ENCODE data around the gene CST3. TPM values are rescaled to one million over a fixed set of nuclear protein-coding genes. Genes with fewer than 3 reads are reported as not detected.
A peak's percentile ranks its signal among the peaks of the same experiment; 100 is the strongest.

Gene CST3
- total and polyA plus RNA-seq, 9 donors = 70.0 to 145 (median 114) TPM

DNA sequence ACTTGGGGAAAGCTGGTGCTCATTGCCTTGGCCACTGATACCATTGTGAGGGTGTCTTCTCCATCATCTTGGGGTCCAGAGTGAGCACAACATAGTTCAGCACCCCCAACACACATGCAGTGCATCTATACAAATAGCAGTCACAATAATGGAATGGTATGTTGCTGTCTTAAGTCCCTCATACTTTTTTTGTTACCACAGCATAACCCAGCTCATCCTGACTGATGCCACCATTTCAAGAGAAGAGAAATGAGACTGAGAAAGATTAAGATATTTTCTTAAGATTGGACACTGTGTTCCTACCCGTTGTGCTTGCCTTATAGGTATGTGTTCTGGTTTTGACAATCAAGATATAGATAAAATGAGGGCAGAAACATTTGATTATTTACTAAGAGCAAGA lies 35.5 kb upstream of the CST3 start:
- WGBS (ENCODE audit: insufficient coverage) = 71% methylated on average over 1 of the region's 1 CpG
- H3K27ac ChIP-seq (ENCODE audit: low read length) = no peak overlapping the region
- no peak overlapping the region for H3K4me3 ChIP-seq (ENCODE audit: low read length)
- H3K36me3 ChIP-seq (ENCODE audit: control insufficient read depth, insufficient read depth, low read length) = no peaks in the 10 kb centered on the region
- no peaks in the 10 kb centered on the region for H3K4me1 ChIP-seq (ENCODE audit: control insufficient read depth, insufficient read depth, low read length)
- DNase-seq = no peak
- no peaks in the 10 kb centered on the region for H3K27me3 ChIP-seq (ENCODE audit: control insufficient read depth, insufficient read depth, low read length)
- H3K9me3 ChIP-seq (replicated peaks; ENCODE audit: control insufficient read depth, low read depth, low read length) = no peaks in the 10 kb centered on the region

- DNase-seq = no peak
- no peaks in the 10 kb centered on the region for H3K27me3 ChIP-seq (ENCODE audit: control insufficient read depth, insufficient read depth, low read length)
- H3K27ac ChIP-seq (ENCODE audit: low read length) = no peak overlapping the region
- WGBS (ENCODE audit: insufficient coverage) = no CpG with 5 or more reads among the region's 1 CpG
- H3K4me3 ChIP-seq (ENCODE audit: low read length) = no peak overlapping the region
- no peaks in the 10 kb centered on the region for H3K9me3 ChIP-seq (replicated peaks; ENCODE audit: control insufficient read depth, low read depth, low read length)
- H3K36me3 ChIP-seq (ENCODE audit: control insufficient read depth, insufficient read depth, low read length) = no peaks in the 10 kb centered on the region
- no peaks in the 10 kb centered on the region for H3K4me1 ChIP-seq (ENCODE audit: control insufficient read depth, insufficient read depth, low read length)
Observed at GRCh38 chr20:23672158-23672557, 34.4 kb upstream of the CST3 start.

DNA sequence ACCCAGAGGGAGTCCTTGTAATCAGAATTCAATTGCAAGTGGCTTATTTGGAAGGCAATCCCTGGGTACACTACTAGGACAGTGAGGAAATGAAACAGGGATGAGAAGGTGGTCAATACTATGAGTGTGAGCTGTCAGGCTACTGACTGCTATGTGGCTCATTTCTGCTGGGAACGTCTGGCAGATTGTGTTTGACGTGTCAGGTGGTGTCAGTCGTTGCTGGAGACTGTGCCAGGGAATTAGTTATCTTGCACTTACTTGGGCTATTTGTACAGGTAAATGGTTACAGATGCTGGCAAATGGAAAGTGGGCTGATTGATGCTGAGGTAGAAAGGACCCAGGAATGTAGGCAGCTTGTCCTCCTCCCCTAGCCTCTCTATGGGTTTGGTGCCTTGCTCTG lies 33.7 kb upstream of the CST3 start:
- Histone ChIP-seq H3K4me3 (ENCODE audit: low read length) (no peak overlapping the region), H3K9me3 (replicated peaks; ENCODE audit: control insufficient read depth, low read depth, low read length) (no peaks in the 10 kb centered on the region), H3K4me1 (ENCODE audit: control insufficient read depth, insufficient read depth, low read length) (peaks cover under 1% of the 10 kb centered on the region), H3K27ac (ENCODE audit: low read length) (no peak overlapping the region), H3K27me3 (ENCODE audit: control insufficient read depth, insufficient read depth, low read length) (no peaks in the 10 kb centered on the region), H3K36me3 (ENCODE audit: control insufficient read depth, insufficient read depth, low read length) (no peaks in the 10 kb centered on the region)
- whole genome bisulfite sequencing (ENCODE audit: insufficient coverage) = 44% methylated on average over 3 of the region's 3 CpGs
- no peak for DNase-seq

DNA sequence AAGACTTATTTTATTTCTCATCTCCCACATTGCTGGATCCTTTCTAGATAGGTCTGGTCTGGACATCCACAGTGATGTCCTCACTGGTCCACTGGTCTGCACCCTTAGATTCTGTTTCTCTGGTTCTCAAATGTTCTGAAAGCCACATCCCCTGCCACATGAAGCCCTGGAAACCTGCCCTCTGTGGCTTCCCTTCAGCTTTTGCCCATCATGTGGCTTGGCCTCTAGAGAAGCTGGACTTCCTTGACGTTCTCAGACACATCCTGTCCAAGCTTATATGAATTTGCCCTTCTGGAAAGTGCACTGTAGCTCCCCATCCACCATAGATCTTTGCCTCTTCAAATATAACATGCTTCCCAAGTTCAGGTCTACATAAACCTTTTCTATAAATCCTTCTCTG lies 32.6 kb upstream of the CST3 start:
- no peak for DNase-seq
- Histone ChIP-seq H3K4me3 (ENCODE audit: low read length) (no peak overlapping the region), H3K27ac (ENCODE audit: low read length) (no peak overlapping the region), H3K27me3 (ENCODE audit: control insufficient read depth, insufficient read depth, low read length) (no peaks in the 10 kb centered on the region), H3K9me3 (replicated peaks; ENCODE audit: control insufficient read depth, low read depth, low read length) (no peaks in the 10 kb centered on the region), H3K4me1 (ENCODE audit: control insufficient read depth, insufficient read depth, low read length) (peaks cover 4% of the 10 kb centered on the region), H3K36me3 (ENCODE audit: control insufficient read depth, insufficient read depth, low read length) (no peaks in the 10 kb centered on the region)
- 40% methylated on average over 1 of the region's 1 CpG for WGBS (ENCODE audit: insufficient coverage)

DNA sequence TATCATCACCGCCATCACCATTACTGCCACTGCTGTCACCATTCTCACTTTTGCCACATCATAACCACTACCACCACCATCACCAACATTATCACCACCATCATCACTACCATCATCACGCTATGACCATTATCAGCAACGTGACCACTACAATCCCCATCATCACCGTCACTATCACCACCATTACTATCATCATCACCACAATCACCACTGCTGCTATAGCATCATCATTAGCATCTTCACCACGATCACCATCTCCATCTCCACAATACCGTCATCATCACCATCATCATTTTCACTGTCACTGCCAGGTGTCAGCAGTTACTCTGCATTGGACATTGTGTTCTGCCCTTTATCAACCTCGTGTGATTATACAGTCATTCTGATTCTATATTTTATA lies 32.1 kb upstream of the CST3 start:
- no peak for DNase-seq
- H3K27ac ChIP-seq (ENCODE audit: low read length) = no peak overlapping the region
- H3K9me3 ChIP-seq (replicated peaks; ENCODE audit: control insufficient read depth, low read depth, low read length) = no peaks in the 10 kb centered on the region
- no peaks in the 10 kb centered on the region for H3K36me3 ChIP-seq (ENCODE audit: control insufficient read depth, insufficient read depth, low read length)
- peaks cover 4% of the 10 kb centered on the region for H3K4me1 ChIP-seq (ENCODE audit: control insufficient read depth, insufficient read depth, low read length)
- 90% methylated on average over 6 of the region's 7 CpGs for WGBS (ENCODE audit: insufficient coverage)
- no peak overlapping the region for H3K4me3 ChIP-seq (ENCODE audit: low read length)
- no peaks in the 10 kb centered on the region for H3K27me3 ChIP-seq (ENCODE audit: control insufficient read depth, insufficient read depth, low read length)

DNA sequence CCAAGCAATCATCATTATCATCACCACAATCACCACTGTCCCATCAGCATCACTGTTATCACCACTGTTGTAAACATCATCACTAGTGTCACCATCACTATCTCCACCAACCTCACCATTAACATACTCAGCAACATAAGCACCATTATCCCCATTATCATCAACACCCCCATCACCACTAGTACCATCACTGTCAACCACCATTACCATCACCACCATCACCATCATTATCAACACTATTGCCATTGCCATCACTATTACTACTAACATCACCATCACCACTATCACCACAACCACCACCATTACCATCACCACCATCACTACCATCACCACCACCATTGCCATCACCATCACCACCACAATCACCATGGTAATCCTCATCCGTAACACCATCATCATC lies 31.6 kb upstream of the CST3 start:
- no peak for DNase-seq
- Histone ChIP-seq H3K27me3 (ENCODE audit: control insufficient read depth, insufficient read depth, low read length) (no peaks in the 10 kb centered on the region), H3K36me3 (ENCODE audit: control insufficient read depth, insufficient read depth, low read length) (no peaks in the 10 kb centered on the region), H3K27ac (ENCODE audit: low read length) (no peak overlapping the region), H3K9me3 (replicated peaks; ENCODE audit: control insufficient read depth, low read depth, low read length) (no peaks in the 10 kb centered on the region), H3K4me3 (ENCODE audit: low read length) (no peak overlapping the region), H3K4me1 (ENCODE audit: control insufficient read depth, insufficient read depth, low read length) (peaks cover 4% of the 10 kb centered on the region)
- WGBS (ENCODE audit: insufficient coverage) = 69% methylated on average over 1 of the region's 1 CpG

GRCh38 chr20:23668477-23668951 lies 30.8 kb upstream of the CST3 start:
- Histone ChIP-seq H3K27ac (ENCODE audit: low read length) (no peak overlapping the region), H3K4me1 (ENCODE audit: control insufficient read depth, insufficient read depth, low read length) (peaks cover 4% of the 10 kb centered on the region), H3K4me3 (ENCODE audit: low read length) (no peak overlapping the region), H3K9me3 (replicated peaks; ENCODE audit: control insufficient read depth, low read depth, low read length) (no peaks in the 10 kb centered on the region), H3K27me3 (ENCODE audit: control insufficient read depth, insufficient read depth, low read length) (no peaks in the 10 kb centered on the region), H3K36me3 (ENCODE audit: control insufficient read depth, insufficient read depth, low read length) (no peaks in the 10 kb centered on the region)
- 20% methylated on average over 1 of the region's 4 CpGs for WGBS (ENCODE audit: insufficient coverage)
- peak; percentile 33 for DNase-seq

DNA sequence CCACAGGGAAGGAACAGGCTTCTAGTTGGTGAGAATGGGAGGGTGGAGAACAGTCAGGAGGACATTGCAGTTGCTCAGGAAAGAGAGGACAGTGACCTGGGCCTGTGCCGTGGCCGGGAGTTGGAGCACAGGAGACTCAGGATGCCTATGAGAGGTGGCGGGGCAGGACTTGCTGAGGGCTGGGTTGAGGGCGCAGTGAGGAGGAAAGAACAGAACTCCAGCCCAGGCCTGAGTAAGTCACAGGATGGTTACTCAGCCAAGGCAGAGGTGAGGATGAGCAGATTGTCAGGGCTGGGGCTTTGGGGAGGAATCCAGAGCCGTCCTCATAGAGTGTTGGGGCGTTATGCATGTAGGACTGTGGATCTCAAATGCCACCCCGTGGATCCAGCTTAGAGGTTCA lies 29.9 kb upstream of the CST3 start:
- 78% methylated on average over 7 of the region's 7 CpGs for WGBS (ENCODE audit: insufficient coverage)
- H3K4me3 ChIP-seq (ENCODE audit: low read length) = no peak overlapping the region
- no peak overlapping the region for H3K27ac ChIP-seq (ENCODE audit: low read length)

DNA sequence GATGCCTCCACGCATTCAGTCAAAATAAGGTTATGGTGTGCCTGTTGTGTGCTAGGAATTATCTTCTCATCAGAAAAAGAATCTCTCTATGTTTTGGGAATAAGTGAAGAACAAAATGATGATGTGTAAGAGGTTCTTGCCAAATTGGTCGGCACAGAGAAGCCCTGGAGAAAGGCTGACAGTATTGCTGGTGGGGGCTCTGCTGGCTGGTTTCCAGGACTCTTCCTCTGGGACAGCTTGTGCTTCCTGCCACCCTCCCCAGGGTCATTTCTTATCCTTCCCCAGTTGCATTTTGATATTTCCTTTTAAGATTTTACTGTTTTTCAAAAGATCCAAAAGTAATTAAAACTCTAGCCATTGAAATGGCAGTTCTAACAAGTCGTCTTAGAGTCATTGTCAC lies 28.9 kb upstream of the CST3 start:
- Histone ChIP-seq H3K9me3 (replicated peaks; ENCODE audit: control insufficient read depth, low read depth, low read length) (no peaks in the 10 kb centered on the region), H3K27ac (ENCODE audit: low read length) (no peak overlapping the region), H3K4me3 (ENCODE audit: low read length) (no peak overlapping the region), H3K36me3 (ENCODE audit: control insufficient read depth, insufficient read depth, low read length) (no peaks in the 10 kb centered on the region), H3K4me1 (ENCODE audit: control insufficient read depth, insufficient read depth, low read length) (peaks cover 4% of the 10 kb centered on the region), H3K27me3 (ENCODE audit: control insufficient read depth, insufficient read depth, low read length) (no peaks in the 10 kb centered on the region)
- DNase-seq = peak; percentile 27
- WGBS (ENCODE audit: insufficient coverage) = 20% methylated on average over 1 of the region's 3 CpGs

More for the DNA sequence above, 29.9 kb upstream of the CST3 start:
- no peak for DNase-seq
- Histone ChIP-seq H3K4me1 (ENCODE audit: control insufficient read depth, insufficient read depth, low read length) (peaks cover 4% of the 10 kb centered on the region), H3K36me3 (ENCODE audit: control insufficient read depth, insufficient read depth, low read length) (no peaks in the 10 kb centered on the region), H3K27me3 (ENCODE audit: control insufficient read depth, insufficient read depth, low read length) (no peaks in the 10 kb centered on the region), H3K9me3 (replicated peaks; ENCODE audit: control insufficient read depth, low read depth, low read length) (no peaks in the 10 kb centered on the region)

DNA sequence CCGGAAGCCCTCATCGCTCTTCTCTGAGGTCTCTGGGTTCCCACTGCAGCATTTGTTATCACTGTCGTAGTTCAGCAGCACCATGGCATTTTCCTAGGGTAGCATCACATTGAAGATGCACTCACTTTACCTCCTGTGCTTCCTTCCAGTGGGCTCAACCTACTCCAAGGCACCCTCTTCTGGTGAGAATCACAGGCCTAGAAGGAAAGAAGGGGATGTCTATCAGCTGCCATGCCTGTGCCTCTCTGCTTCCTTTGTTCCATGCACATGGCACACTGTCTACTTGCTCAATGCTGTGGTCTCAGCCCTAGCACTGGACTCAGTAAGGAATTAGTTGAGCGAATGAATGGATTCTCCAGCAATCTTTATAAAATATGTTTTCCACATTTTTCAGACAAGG lies 28.4 kb upstream of the CST3 start:
- no peak for DNase-seq
- Histone ChIP-seq H3K36me3 (ENCODE audit: control insufficient read depth, insufficient read depth, low read length) (no peaks in the 10 kb centered on the region), H3K27ac (ENCODE audit: low read length) (no peak overlapping the region), H3K9me3 (replicated peaks; ENCODE audit: control insufficient read depth, low read depth, low read length) (no peaks in the 10 kb centered on the region), H3K4me1 (ENCODE audit: control insufficient read depth, insufficient read depth, low read length) (peaks cover 4% of the 10 kb centered on the region), H3K27me3 (ENCODE audit: control insufficient read depth, insufficient read depth, low read length) (no peaks in the 10 kb centered on the region), H3K4me3 (ENCODE audit: low read length) (no peak overlapping the region)
- 76% methylated on average over 3 of the region's 4 CpGs for WGBS (ENCODE audit: insufficient coverage)

DNA sequence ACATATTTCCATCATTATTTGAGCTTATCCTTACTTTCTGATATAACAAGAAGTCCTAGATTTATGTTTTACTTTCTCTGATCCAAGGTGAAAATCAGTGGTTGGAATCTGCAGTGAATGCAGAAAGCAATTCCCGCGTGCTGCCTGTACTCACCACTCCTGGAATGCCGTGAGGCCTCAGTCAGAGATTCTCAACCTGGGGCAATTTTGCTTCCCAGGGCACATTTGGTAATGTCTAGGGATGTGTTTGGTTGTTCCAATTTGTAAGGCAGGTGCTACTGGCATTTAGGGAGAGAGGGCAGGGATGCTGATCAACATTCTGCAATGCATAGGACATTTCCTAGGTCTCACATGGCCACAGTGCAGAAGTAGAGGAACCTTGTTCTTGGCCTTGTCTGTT lies 27.2 kb upstream of the CST3 start:
- Histone ChIP-seq H3K36me3 (ENCODE audit: control insufficient read depth, insufficient read depth, low read length) (no peaks in the 10 kb centered on the region), H3K9me3 (replicated peaks; ENCODE audit: control insufficient read depth, low read depth, low read length) (no peaks in the 10 kb centered on the region), H3K27me3 (ENCODE audit: control insufficient read depth, insufficient read depth, low read length) (no peaks in the 10 kb centered on the region), H3K27ac (ENCODE audit: low read length) (no peak overlapping the region), H3K4me1 (ENCODE audit: control insufficient read depth, insufficient read depth, low read length) (peaks cover 9% of the 10 kb centered on the region), H3K4me3 (ENCODE audit: low read length) (no peak overlapping the region)
- 93% methylated on average over 3 of the region's 3 CpGs for WGBS (ENCODE audit: insufficient coverage)
- no peak for DNase-seq
